Immature natural killer cell (primary cell): ENCODE results near the gene SWT1. TPM values are rescaled to one million over a fixed set of nuclear protein-coding genes. Genes with fewer than 3 reads are reported as not detected.

Experiments
- DNase-seq, 3 donors: peaks; one replicate each; pipeline ENCODE4 v3.0.0; 2022; ENCODE audit warnings: mixed read lengths in 1 of 3
- H3K27ac Mint-ChIP-seq, 6 donors: one replicate each; pipeline ENCODE4 v1.8.0; 2020; ENCODE audit warnings: mixed read lengths in 6 of 6, mild to moderate bottlenecking in 5 of 6, inconsistent platforms in 4 of 6, moderate library complexity in 3 of 6
- H3K27me3 Mint-ChIP-seq, 3 donors: one replicate each; pipeline ENCODE4 v1.8.0; 2020 to 2021; ENCODE audit warnings: low read depth in 3 of 3, mild to moderate bottlenecking in 3 of 3, mixed read lengths in 3 of 3, moderate library complexity in 3 of 3, inconsistent platforms in 1 of 3
- H3K36me3 Mint-ChIP-seq, 3 donors: one replicate each; pipeline ENCODE4 v1.8.0; 2020; ENCODE audit warnings: mixed read lengths in 3 of 3, inconsistent platforms in 2 of 3, mild to moderate bottlenecking in 2 of 3
- H3K4me1 Mint-ChIP-seq, 2 donors: one replicate each; pipeline ENCODE4 v1.8.0; 2020; ENCODE audit warnings: inconsistent platforms in 2 of 2, mild to moderate bottlenecking in 2 of 2, mixed read lengths in 2 of 2, moderate library complexity in 1 of 2
- H3K4me3 Mint-ChIP-seq, 5 donors: one replicate each; pipeline ENCODE4 v1.8.0; 2020; ENCODE audit warnings: mild to moderate bottlenecking in 5 of 5, mixed read lengths in 5 of 5, inconsistent platforms in 3 of 5, moderate library complexity in 3 of 5
- H3K9me3 Mint-ChIP-seq, 6 donors: one replicate each; pipeline ENCODE4 v1.8.0; 2020; ENCODE audit warnings: mild to moderate bottlenecking in 6 of 6, mixed read lengths in 6 of 6, inconsistent platforms in 4 of 6, moderate library complexity in 3 of 6
- polyA plus RNA-seq, 3 donors: library from polyadenylated mRNA; unstranded; fragments of 300-500 nt; fragmentation: Illumina TruSeq; gene quantifications; one replicate each; pipeline ENCODE4 v1.2.3, GENCODE V29; 2021

Gene SWT1
- polyA plus RNA-seq, 3 donors from 2014 or later, result 0.25 to 2.4 (median 1.6) TPM

DNA sequence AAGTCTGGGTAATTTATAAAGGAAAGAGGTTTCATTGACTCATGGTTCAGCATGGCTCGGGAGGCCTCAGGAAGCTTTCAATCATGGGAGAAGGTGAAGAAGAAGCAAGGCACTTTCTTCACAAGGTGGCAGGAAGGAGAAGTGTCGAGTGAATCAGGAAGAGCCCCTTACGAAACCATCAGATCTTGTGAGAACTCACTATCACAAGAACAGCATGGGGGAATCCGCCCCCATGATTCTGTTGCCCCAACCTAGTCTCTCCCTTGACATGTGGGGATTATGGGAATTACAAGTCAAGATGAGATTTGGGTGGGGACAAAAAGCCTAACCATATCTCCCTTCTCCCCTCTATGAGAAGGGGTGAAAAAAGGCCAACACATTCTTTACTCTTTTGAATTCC, 171.3 kb downstream of the SWT1 start:
- peaks cover 1 to 19% of the 10 kb centered on the region in 2 donors for H3K4me1 Mint-ChIP-seq
- H3K4me3 Mint-ChIP-seq, result no peak overlapping the region
- H3K9me3 Mint-ChIP-seq, result no peaks in the 10 kb centered on the region
- DNase-seq, result no peak
- H3K27me3 Mint-ChIP-seq, result no peaks in the 10 kb centered on the region
- peaks cover 0 to 16% (median 0%) of the 10 kb centered on the region in 3 donors for H3K36me3 Mint-ChIP-seq
- no peak overlapping the region for H3K27ac Mint-ChIP-seq

DNA sequence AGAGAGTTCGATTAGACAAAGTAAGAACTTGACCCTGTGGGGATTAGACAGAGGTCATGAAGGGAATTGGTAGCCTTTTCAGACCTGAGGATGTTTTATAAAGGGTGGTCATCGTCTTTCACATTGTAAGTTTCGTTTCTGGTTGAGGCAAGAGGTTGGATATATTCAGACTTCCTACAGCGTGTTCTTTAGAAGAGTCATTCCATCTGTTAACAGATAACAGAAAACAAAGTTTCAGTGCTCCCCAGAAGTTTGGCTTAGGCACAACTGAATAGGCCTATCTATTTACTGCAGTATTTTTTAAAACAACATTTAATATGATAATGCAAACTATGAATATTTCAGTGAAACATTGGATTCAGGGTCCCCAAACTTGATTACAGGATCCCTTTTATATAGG, 177.2 kb downstream of the SWT1 start:
- H3K9me3 Mint-ChIP-seq, result no peaks in the 10 kb centered on the region
- H3K36me3 Mint-ChIP-seq, result peaks cover 0 to 6% (median 0%) of the 10 kb centered on the region in 3 donors
- H3K27ac Mint-ChIP-seq, result no peak overlapping the region
- no peak overlapping the region for H3K4me3 Mint-ChIP-seq
- DNase-seq, result no peak
- H3K27me3 Mint-ChIP-seq, result no peaks in the 10 kb centered on the region
- H3K4me1 Mint-ChIP-seq, result peaks cover 18 to 38% of the 10 kb centered on the region in 2 donors

DNA sequence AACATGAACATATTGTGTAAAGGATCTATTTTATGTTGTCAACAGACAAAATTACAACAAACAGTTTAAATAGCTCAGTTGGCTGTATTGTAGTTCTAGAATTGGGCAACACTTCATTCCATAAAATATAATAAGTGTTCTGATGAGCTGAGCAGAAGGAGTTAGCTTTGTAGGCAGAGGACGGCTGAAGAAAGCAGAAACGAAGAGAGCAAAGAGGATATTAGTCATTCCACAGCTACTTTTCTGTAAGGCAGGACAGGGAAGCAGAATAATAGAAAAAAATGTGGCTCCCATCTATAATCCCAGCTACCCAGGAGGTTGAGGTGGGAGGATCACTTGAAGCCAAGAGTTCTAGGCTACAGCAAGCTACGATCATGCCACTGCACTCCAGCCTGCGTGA, 180.3 kb downstream of the SWT1 start:
- no peak for DNase-seq
- H3K9me3 Mint-ChIP-seq, result no peaks in the 10 kb centered on the region
- H3K4me1 Mint-ChIP-seq, result peaks cover 37 to 65% of the 10 kb centered on the region in 2 donors
- H3K4me3 Mint-ChIP-seq, result no peak overlapping the region
- peak overlapping the region in 3 of 6 donors; percentile 1 to 73 (median 57) for H3K27ac Mint-ChIP-seq
- H3K27me3 Mint-ChIP-seq, result no peaks in the 10 kb centered on the region
- peaks cover 0 to 3% (median 0%) of the 10 kb centered on the region in 3 donors for H3K36me3 Mint-ChIP-seq

DNA sequence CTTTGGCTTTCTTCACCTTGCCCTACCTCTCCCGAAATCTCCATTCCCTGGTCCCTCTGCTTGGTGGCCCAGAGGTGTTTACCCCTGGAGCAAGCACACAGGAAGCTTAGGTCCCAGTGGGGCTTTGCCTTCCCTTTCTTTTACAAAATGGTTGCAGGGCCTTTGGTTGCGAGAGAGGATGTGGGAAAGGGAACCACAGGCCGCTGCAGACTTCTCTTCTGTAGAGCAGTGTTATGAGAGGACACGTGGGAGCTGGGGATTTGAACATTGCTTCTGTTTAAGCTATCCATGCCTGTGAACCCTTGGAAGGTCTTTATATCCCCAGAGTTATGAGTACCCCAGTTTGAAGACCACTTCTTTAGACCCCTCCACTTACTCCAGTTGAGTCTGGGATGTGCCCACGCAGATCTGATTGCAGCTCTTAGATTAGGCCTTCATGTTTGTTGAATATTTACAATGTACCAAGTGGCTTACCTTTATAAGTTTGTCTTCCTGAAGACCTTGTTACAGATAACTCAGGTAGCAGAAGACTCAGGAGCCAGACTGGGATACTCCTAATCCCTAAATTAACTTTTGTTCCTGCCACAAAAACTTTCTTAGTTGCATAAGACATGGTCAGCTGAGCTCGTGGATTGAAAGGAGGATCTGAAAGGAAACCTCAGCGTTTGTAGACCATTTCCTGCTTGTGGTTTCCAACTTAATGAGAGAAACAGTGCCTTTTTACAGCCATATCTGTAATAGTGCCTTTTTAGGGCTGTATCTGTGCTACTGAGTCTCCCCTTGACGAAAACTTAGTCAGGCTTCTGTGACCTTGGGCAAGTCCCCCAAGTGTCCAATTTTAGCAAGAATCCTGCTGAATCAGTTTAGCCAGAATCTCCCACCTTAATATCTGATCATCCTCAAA, 182.0 kb downstream of the SWT1 start:
- Mint-ChIP-seq H3K4me3 (peak overlapping the region; percentile 47 to 84 (median 73)), H3K4me1 (peaks cover 37 to 65% of the 10 kb centered on the region in 2 donors), H3K27me3 (no peaks in the 10 kb centered on the region), H3K9me3 (no peaks in the 10 kb centered on the region), H3K36me3 (no peaks in the 10 kb centered on the region), H3K27ac (peak overlapping the region; percentile 66 to 94 (median 82))
- DNase-seq, result peak; percentile 64 to 69 (median 65)

DNA sequence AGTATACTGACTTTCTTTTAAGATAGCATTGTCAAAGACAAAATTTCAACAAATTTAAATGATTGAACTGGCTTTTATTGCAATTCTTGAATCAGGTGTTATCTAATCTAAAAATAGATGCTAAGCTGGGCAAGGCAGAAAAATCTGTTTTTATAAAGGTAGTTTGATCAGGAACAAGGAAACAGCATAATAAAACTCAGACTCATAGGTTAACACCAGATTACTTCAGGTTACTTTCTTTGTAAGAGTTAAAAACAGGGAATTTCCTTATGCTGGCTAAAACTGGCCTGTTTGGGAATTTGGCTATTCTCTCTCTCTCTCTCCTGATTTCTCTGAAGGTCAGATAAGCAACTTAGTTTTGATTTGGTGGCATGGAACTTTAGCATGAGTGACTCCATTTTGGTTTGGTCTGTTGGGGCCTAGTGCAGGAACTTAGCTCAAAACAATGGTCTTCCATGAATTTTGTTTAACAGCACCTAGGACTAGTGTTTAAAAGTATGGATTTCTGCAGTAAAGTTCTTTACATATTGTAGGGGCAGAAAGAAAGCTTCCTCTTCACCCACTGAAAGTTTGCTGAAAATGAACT, 184.3 kb downstream of the SWT1 start:
- no peak for DNase-seq
- peak overlapping the region in 1 of 6 donors; percentile 31 for H3K27ac Mint-ChIP-seq
- H3K27me3 Mint-ChIP-seq, result no peaks in the 10 kb centered on the region
- peak overlapping the region in 1 of 5 donors; percentile 30 for H3K4me3 Mint-ChIP-seq
- no peaks in the 10 kb centered on the region for H3K36me3 Mint-ChIP-seq
- H3K4me1 Mint-ChIP-seq, result peaks cover 44 to 78% of the 10 kb centered on the region in 2 donors
- H3K9me3 Mint-ChIP-seq, result no peaks in the 10 kb centered on the region

Other genes with a start within 250 kb of the SWT1 start
- 10 to 100 TPM in 2 of 3 donors, 1 to 10 TPM in 1; 6.3 to 24.7 (median 19.0) TPM for gene NIBAN1, start 182.7 kb upstream of the SWT1 start, polyA plus RNA-seq
- gene RNF2, start 111.6 kb upstream of the SWT1 start, polyA plus RNA-seq, result 10 to 100 TPM; 19.1 to 27.6 (median 25.1) TPM
- 10 to 100 TPM in 1 of 3 donors, 1 to 10 TPM in 2; 4.7 to 11.8 (median 5.8) TPM for gene TRMT1L, start 214 bp upstream of the SWT1 start, polyA plus RNA-seq
- gene IVNS1ABP, start 160.1 kb downstream of the SWT1 start, polyA plus RNA-seq, result 100 to 1,000 TPM in 2 of 3 donors, 10 to 100 TPM in 1; 68.6 to 146 (median 110) TPM